Measurements from ENCODE around the gene SAMD8.
"Not testable (repeated sequence)": the region's sequence is repeated elsewhere in the genome, so short reads cannot be mapped to it uniquely, and the experiment has no call there.

SAMD8 gene

GRCh38 chr10:75186310-75186709 lies 74.9 kb downstream of the SAMD8 start:
- H3K4me2 ChIP-seq (ENCODE audit: insufficient read depth, low read length, poor library complexity, severe bottlenecking): no peak overlapping the region
- H4K91ac ChIP-seq (ENCODE audit: low read depth, low read length, poor library complexity): no peak overlapping the region
- no peaks in the 10 kb centered on the region for H3K79me1 ChIP-seq (ENCODE audit: low read depth, low read length)
- H2AFZ ChIP-seq (ENCODE audit: low read length): no peak overlapping the region
- H3K4me3 ChIP-seq (ENCODE audit: low read length in 2 of 2): no peak overlapping the region
- no CpG with 5 or more reads among the region's 4 CpGs for WGBS, 2 donors (ENCODE audit: extremely low coverage in 2 of 2, insufficient read length in 2 of 2, insufficient replicate concordance in 1 of 2)
- no peak overlapping the region for H3K9ac ChIP-seq (ENCODE audit: low read depth, low read length, poor library complexity)
- no peak overlapping the region for H2BK5ac ChIP-seq (ENCODE audit: low read length)
- no peak overlapping the region for H4K8ac ChIP-seq (ENCODE audit: low read depth, low read length)
- peaks cover 0 to 2% of the 10 kb centered on the region in 2 donors for H3K4me1 ChIP-seq (ENCODE audit: control insufficient read depth in 2 of 2, insufficient read depth in 1 of 2, low read depth in 1 of 2, low read length in 2 of 2)
- peaks cover 0 to 3% of the 10 kb centered on the region in 2 donors for H3K36me3 ChIP-seq (replicated peaks in 1 of 2; ENCODE audit: control insufficient read depth in 2 of 2, insufficient read depth in 2 of 2, low read length in 2 of 2)
- no peak overlapping the region for H2BK120ac ChIP-seq (ENCODE audit: low read depth, low read length)
- no peak overlapping the region for H3K27ac ChIP-seq (replicated peaks; ENCODE audit: low read length)
- H2BK12ac ChIP-seq (ENCODE audit: low read length): no peak overlapping the region
- H2AK5ac ChIP-seq (ENCODE audit: low read depth, low read length): no peak overlapping the region
- H3K14ac ChIP-seq (ENCODE audit: low read length): no peak overlapping the region
- H2BK15ac ChIP-seq (ENCODE audit: low read length): no peak overlapping the region
- no peaks in the 10 kb centered on the region for H3K27me3 ChIP-seq (ENCODE audit: control insufficient read depth in 3 of 3, insufficient read depth in 3 of 3, low read depth in 1 of 3, low read length in 3 of 3)
- no peak overlapping the region for H3K18ac ChIP-seq (ENCODE audit: low read length)
- DNase-seq (ENCODE audit: low spot score): no peak
- H3K23ac ChIP-seq (ENCODE audit: low read depth, low read length, poor library complexity): no peak overlapping the region
- no peak overlapping the region for H3K4ac ChIP-seq (ENCODE audit: low read length)
- no peaks in the 10 kb centered on the region for H3K9me3 ChIP-seq (replicated peaks in 1 of 2; ENCODE audit: control insufficient read depth in 2 of 2, insufficient read depth in 1 of 2, low read depth in 1 of 2, low read length in 2 of 2)

DNA sequence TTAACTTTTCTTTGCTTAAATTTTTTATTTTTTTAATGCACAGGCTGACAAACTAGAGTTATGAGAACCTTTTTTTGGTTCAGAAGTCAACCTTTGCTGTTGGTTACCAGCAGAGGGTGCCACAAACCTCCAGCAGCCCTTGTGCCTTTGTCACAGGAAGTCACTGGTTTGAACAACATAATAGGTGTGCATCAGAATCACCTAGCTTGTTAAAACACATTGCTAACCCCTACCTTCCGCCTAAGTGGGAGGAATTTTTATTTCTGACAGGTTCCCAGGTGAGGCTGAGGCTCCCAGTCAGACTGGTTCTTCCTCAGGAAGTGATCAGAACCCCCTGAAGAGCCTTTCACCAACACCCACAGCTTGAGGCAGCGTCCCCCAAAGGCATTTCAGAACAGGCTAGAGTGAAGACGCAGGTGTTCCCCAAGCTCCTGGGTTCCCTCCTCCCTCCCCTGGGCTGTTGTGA lies 76.5 kb downstream of the SAMD8 start:
- H3K4ac ChIP-seq (ENCODE audit: low read length): no peak overlapping the region
- H3K14ac ChIP-seq (ENCODE audit: low read length): no peak overlapping the region
- H2BK12ac ChIP-seq (ENCODE audit: low read length): no peak overlapping the region
- H3K79me1 ChIP-seq (ENCODE audit: low read depth, low read length): no peaks in the 10 kb centered on the region
- H2AK5ac ChIP-seq (ENCODE audit: low read depth, low read length): no peak overlapping the region
- WGBS, 2 donors (ENCODE audit: extremely low coverage in 2 of 2, insufficient read length in 2 of 2, insufficient replicate concordance in 1 of 2): no CpG with 5 or more reads among the region's 3 CpGs
- no peak overlapping the region for H2AFZ ChIP-seq (ENCODE audit: low read length)
- H3K27me3 ChIP-seq (ENCODE audit: control insufficient read depth in 3 of 3, insufficient read depth in 3 of 3, low read depth in 1 of 3, low read length in 3 of 3): no peaks in the 10 kb centered on the region
- H3K9ac ChIP-seq (ENCODE audit: low read depth, low read length, poor library complexity): no peak overlapping the region
- no peaks in the 10 kb centered on the region for H3K9me3 ChIP-seq (replicated peaks in 1 of 2; ENCODE audit: control insufficient read depth in 2 of 2, insufficient read depth in 1 of 2, low read depth in 1 of 2, low read length in 2 of 2)
- H3K18ac ChIP-seq (ENCODE audit: low read length): no peak overlapping the region
- no peaks in the 10 kb centered on the region for H3K36me3 ChIP-seq (replicated peaks in 1 of 2; ENCODE audit: control insufficient read depth in 2 of 2, insufficient read depth in 2 of 2, low read length in 2 of 2)
- H3K4me3 ChIP-seq (ENCODE audit: low read length in 2 of 2): no peak overlapping the region
- no peak overlapping the region for H4K91ac ChIP-seq (ENCODE audit: low read depth, low read length, poor library complexity)
- no peak overlapping the region for H4K8ac ChIP-seq (ENCODE audit: low read depth, low read length)
- peaks cover 0 to 2% of the 10 kb centered on the region in 2 donors for H3K4me1 ChIP-seq (ENCODE audit: control insufficient read depth in 2 of 2, insufficient read depth in 1 of 2, low read depth in 1 of 2, low read length in 2 of 2)
- no peak overlapping the region for H2BK15ac ChIP-seq (ENCODE audit: low read length)
- H2BK120ac ChIP-seq (ENCODE audit: low read depth, low read length): no peak overlapping the region
- H2BK5ac ChIP-seq (ENCODE audit: low read length): no peak overlapping the region
- no peak overlapping the region for H3K27ac ChIP-seq (replicated peaks; ENCODE audit: low read length)
- DNase-seq (ENCODE audit: low spot score): no peak
- H3K4me2 ChIP-seq (ENCODE audit: insufficient read depth, low read length, poor library complexity, severe bottlenecking): no peak overlapping the region
- H3K23ac ChIP-seq (ENCODE audit: low read depth, low read length, poor library complexity): no peak overlapping the region

- H3K27ac ChIP-seq (replicated peaks; ENCODE audit: low read length); H3K4me2 ChIP-seq (ENCODE audit: insufficient read depth, low read length, poor library complexity, severe bottlenecking); H3K14ac ChIP-seq (ENCODE audit: low read length); H2AFZ ChIP-seq (ENCODE audit: low read length); H3K79me1 ChIP-seq (ENCODE audit: low read depth, low read length); H2AK5ac ChIP-seq (ENCODE audit: low read depth, low read length); H3K4me3 ChIP-seq (ENCODE audit: low read length in 2 of 2); H2BK5ac ChIP-seq (ENCODE audit: low read length); H3K18ac ChIP-seq (ENCODE audit: low read length); H2BK12ac ChIP-seq (ENCODE audit: low read length); H2BK15ac ChIP-seq (ENCODE audit: low read length); H3K9ac ChIP-seq (ENCODE audit: low read depth, low read length, poor library complexity); H3K23ac ChIP-seq (ENCODE audit: low read depth, low read length, poor library complexity); H3K27me3 ChIP-seq (ENCODE audit: control insufficient read depth in 3 of 3, insufficient read depth in 3 of 3, low read depth in 1 of 3, low read length in 3 of 3); H3K9me3 ChIP-seq (replicated peaks in 1 of 2; ENCODE audit: control insufficient read depth in 2 of 2, insufficient read depth in 1 of 2, low read depth in 1 of 2, low read length in 2 of 2); DNase-seq (ENCODE audit: low spot score); H4K8ac ChIP-seq (ENCODE audit: low read depth, low read length); H2BK120ac ChIP-seq (ENCODE audit: low read depth, low read length); H4K91ac ChIP-seq (ENCODE audit: low read depth, low read length, poor library complexity); H3K4ac ChIP-seq (ENCODE audit: low read length); H3K4me1 ChIP-seq (ENCODE audit: control insufficient read depth in 2 of 2, insufficient read depth in 1 of 2, low read depth in 1 of 2, low read length in 2 of 2); H3K36me3 ChIP-seq (replicated peaks in 1 of 2; ENCODE audit: control insufficient read depth in 2 of 2, insufficient read depth in 2 of 2, low read length in 2 of 2): not testable (repeated sequence)
- WGBS, 2 donors (ENCODE audit: extremely low coverage in 2 of 2, insufficient read length in 2 of 2, insufficient replicate concordance in 1 of 2): no CpG with 5 or more reads among the region's 9 CpGs
Measured at GRCh38 chr10:75188522-75188921, 77.1 kb downstream of the SAMD8 start.

DNA sequence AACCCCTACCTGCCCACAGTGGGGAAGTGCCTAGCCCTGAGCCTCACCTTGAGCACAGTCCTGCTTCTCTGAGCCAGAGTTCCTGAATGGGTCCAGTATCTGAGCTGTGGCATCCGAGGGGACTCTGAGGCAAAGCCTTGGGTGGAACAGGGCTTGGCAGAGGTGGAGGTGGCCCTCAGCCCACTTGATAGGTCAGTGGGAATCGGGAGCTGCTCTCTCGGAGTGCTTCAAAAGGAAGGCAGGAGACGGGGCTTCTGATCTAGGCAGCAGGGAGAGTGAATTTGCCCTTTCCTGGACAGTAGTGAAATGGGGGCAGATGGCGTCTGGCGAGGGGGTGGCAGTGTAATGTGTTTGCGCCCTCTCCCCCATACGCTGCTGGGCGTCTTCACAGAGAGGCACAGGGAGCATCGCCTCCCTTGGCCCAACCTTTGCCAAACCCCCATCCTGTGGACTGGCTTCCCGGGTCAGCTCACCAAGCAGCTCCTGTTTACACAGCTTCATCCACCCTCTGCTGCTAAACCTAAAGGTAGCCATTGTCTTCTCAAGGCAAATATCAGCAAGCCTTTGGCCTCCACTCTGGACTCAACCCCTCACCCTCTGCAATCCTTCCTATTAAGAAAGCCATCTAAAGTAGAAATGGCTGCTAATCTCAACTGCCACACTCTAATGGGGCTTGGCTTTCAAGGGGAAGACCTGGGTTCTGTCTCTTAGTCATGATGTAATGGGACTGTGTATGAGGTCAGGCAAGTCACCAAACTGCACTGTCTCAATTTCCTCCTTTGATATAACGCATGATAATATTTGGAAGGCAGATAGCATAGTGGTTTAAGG lies 78.0 kb downstream of the SAMD8 start:
- Histone ChIP-seq H4K91ac (ENCODE audit: low read depth, low read length, poor library complexity) (no peak overlapping the region), H3K79me1 (ENCODE audit: low read depth, low read length) (no peaks in the 10 kb centered on the region), H3K27me3 (ENCODE audit: control insufficient read depth in 3 of 3, insufficient read depth in 3 of 3, low read depth in 1 of 3, low read length in 3 of 3) (no peaks in the 10 kb centered on the region), H3K27ac (replicated peaks; ENCODE audit: low read length) (no peak overlapping the region), H3K4me2 (ENCODE audit: insufficient read depth, low read length, poor library complexity, severe bottlenecking) (no peak overlapping the region), H3K36me3 (replicated peaks in 1 of 2; ENCODE audit: control insufficient read depth in 2 of 2, insufficient read depth in 2 of 2, low read length in 2 of 2) (no peaks in the 10 kb centered on the region), H2BK5ac (ENCODE audit: low read length) (no peak overlapping the region), H2BK120ac (ENCODE audit: low read depth, low read length) (no peak overlapping the region), H3K9ac (ENCODE audit: low read depth, low read length, poor library complexity) (no peak overlapping the region), H3K23ac (ENCODE audit: low read depth, low read length, poor library complexity) (no peak overlapping the region), H2BK12ac (ENCODE audit: low read length) (no peak overlapping the region), H3K4me3 (ENCODE audit: low read length in 2 of 2) (no peak overlapping the region), H2AFZ (ENCODE audit: low read length) (no peak overlapping the region), H4K8ac (ENCODE audit: low read depth, low read length) (no peak overlapping the region), H3K4me1 (ENCODE audit: control insufficient read depth in 2 of 2, insufficient read depth in 1 of 2, low read depth in 1 of 2, low read length in 2 of 2) (peaks cover 0 to 2% of the 10 kb centered on the region in 2 donors), H3K4ac (ENCODE audit: low read length) (no peak overlapping the region), H3K18ac (ENCODE audit: low read length) (no peak overlapping the region), H2AK5ac (ENCODE audit: low read depth, low read length) (no peak overlapping the region), H3K14ac (ENCODE audit: low read length) (no peak overlapping the region), H3K9me3 (replicated peaks in 1 of 2; ENCODE audit: control insufficient read depth in 2 of 2, insufficient read depth in 1 of 2, low read depth in 1 of 2, low read length in 2 of 2) (no peaks in the 10 kb centered on the region), H2BK15ac (ENCODE audit: low read length) (no peak overlapping the region)
- no CpG with 5 or more reads among the region's 12 CpGs for WGBS, 2 donors (ENCODE audit: extremely low coverage in 2 of 2, insufficient read length in 2 of 2, insufficient replicate concordance in 1 of 2)
- DNase-seq (ENCODE audit: low spot score): no peak
